ENCODE measurements around the gene MAP6. TPM values are rescaled to one million over a fixed set of nuclear protein-coding genes. Genes with fewer than 3 reads are reported as not detected.

The MAP6 gene
- total and polyA plus RNA-seq, 2 of the 13 experiments (the other 11 are each of a cell fraction or from before 2014, with no cell fraction given): 0.04 TPM; not detected in 1

DNA sequence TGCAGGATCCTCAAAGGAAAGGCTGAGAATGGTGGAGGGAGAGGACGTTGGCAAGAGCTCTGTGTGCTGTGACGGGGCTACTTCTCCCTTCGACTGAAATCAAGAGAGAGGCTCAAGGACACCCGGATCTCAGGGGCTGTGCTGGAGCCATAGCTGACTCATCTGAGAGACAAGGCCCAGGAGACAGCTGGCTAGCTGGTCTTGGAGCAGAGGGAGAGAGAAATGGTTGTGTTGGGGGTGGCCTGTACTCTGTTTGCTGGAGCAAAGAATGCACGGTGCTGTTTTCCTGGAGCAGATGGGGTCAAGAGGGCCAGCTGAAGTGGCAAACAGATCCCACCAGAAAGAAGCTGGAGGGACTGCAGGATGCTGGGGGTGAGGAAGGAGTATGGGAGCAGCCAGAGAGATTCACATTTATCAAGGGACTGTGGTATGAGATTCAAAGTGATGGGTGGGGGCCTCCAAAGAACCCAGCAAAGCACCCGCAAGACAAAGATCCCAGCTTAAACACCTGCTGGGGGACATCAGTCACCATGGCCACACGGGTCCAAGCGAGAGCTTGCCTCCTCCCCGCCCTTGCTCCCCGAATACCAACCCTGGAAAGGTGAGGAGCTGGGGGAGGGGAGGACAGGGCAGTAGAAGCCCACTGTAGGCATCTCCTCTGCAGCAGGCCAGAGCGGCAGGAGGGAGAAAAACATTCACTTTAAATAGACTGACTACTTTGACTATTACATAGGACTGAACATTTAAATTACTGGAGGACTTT, 40.8 kb downstream of the MAP6 start:
- POLR2A ChIA-PET: no interaction called here
- H3K36me3 ChIP-seq (replicated peaks in 1 of 2; ENCODE audit: control insufficient read depth in 1 of 2, insufficient read depth in 2 of 2, low read length in 2 of 2): no peaks in the 10 kb centered on the region
- in situ Hi-C loops (cut with HindIII; ENCODE audit: extremely low pct_ligation_motif_present, low pct_unique_long_range_greater_than_20kb): no loop called here
- intact Hi-C loops (cut with micrococcal nuclease; ENCODE audit: unreplicated experiment): no loop called here
- no peak overlapping the region for H2AFZ ChIP-seq (ENCODE audit: low read length)
- peaks cover 4 to 30% of the 10 kb centered on the region in 2 experiments; a peak in 4 of 5 replicates for H3K27me3 ChIP-seq (ENCODE audit: control insufficient read depth in 1 of 2, insufficient read depth in 2 of 2, low read length in 2 of 2)
- WGBS (ENCODE audit: low lambda C conversion rate): 29% methylated on average over 11 of the region's 11 CpGs
- H3K9ac ChIP-seq (ENCODE audit: insufficient read depth, low read depth, low read length): no peak overlapping the region
- TF ChIP-seq TAF15 (IDR thresholded peaks at IDR 0.05; ENCODE audit: low read depth, low read length, poor library complexity, severe bottlenecking) (no peak), ZNF12 (CRISPR knock-in tag; IDR thresholded peaks at IDR 0.05) (no peak), AGO1 (IDR thresholded peaks at IDR 0.05; ENCODE audit: low read depth, low read length, poor library complexity, severe bottlenecking) (no peak), ZNF350 (CRISPR knock-in tag; IDR thresholded peaks at IDR 0.05; ENCODE audit: borderline replicate concordance, low read depth) (no peak), ZKSCAN1 (IDR thresholded peaks at IDR 0.05; ENCODE audit: low read length) (no peak), ZBTB7A (CRISPR knock-in tag; IDR thresholded peaks at IDR 0.05) (no peak), GABPA (IDR thresholded peaks at IDR 0.05; ENCODE audit: low read depth, low read length) (no peak), GABPA (CRISPR knock-in tag; IDR thresholded peaks at IDR 0.05; ENCODE audit: low read depth) (no peak), HMG20A (CRISPR knock-in tag; IDR thresholded peaks at IDR 0.05; ENCODE audit: borderline replicate concordance) (no peak), RAD21 (CRISPR knock-in tag; IDR thresholded peaks at IDR 0.05) (no peak), ZNF235 (CRISPR knock-in tag; IDR thresholded peaks at IDR 0.05; ENCODE audit: borderline replicate concordance) (no peak), CCDC6 (CRISPR knock-in tag; IDR thresholded peaks at IDR 0.05) (no peak)
- TF ChIP-seq, protein P1, sequence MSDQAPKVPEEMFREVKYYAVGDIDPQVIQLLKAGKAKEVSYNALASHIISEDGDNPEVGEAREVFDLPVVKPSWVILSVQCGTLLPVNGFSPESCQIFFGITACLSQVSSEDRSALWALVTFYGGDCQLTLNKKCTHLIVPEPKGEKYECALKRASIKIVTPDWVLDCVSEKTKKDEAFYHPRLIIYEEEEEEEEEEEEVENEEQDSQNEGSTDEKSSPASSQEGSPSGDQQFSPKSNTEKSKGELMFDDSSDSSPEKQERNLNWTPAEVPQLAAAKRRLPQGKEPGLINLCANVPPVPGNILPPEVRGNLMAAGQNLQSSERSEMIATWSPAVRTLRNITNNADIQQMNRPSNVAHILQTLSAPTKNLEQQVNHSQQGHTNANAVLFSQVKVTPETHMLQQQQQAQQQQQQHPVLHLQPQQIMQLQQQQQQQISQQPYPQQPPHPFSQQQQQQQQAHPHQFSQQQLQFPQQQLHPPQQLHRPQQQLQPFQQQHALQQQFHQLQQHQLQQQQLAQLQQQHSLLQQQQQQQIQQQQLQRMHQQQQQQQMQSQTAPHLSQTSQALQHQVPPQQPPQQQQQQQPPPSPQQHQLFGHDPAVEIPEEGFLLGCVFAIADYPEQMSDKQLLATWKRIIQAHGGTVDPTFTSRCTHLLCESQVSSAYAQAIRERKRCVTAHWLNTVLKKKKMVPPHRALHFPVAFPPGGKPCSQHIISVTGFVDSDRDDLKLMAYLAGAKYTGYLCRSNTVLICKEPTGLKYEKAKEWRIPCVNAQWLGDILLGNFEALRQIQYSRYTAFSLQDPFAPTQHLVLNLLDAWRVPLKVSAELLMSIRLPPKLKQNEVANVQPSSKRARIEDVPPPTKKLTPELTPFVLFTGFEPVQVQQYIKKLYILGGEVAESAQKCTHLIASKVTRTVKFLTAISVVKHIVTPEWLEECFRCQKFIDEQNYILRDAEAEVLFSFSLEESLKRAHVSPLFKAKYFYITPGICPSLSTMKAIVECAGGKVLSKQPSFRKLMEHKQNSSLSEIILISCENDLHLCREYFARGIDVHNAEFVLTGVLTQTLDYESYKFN (CRISPR knock-in tag; conservative IDR thresholded peaks at IDR 0.05): no peak
- TF ChIP-seq, protein P2, sequence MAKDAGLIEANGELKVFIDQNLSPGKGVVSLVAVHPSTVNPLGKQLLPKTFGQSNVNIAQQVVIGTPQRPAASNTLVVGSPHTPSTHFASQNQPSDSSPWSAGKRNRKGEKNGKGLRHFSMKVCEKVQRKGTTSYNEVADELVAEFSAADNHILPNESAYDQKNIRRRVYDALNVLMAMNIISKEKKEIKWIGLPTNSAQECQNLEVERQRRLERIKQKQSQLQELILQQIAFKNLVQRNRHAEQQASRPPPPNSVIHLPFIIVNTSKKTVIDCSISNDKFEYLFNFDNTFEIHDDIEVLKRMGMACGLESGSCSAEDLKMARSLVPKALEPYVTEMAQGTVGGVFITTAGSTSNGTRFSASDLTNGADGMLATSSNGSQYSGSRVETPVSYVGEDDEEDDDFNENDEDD (CRISPR knock-in tag; IDR thresholded peaks at IDR 0.05; ENCODE audit: borderline replicate concordance): no peak
- TF ChIP-seq, protein P3, sequence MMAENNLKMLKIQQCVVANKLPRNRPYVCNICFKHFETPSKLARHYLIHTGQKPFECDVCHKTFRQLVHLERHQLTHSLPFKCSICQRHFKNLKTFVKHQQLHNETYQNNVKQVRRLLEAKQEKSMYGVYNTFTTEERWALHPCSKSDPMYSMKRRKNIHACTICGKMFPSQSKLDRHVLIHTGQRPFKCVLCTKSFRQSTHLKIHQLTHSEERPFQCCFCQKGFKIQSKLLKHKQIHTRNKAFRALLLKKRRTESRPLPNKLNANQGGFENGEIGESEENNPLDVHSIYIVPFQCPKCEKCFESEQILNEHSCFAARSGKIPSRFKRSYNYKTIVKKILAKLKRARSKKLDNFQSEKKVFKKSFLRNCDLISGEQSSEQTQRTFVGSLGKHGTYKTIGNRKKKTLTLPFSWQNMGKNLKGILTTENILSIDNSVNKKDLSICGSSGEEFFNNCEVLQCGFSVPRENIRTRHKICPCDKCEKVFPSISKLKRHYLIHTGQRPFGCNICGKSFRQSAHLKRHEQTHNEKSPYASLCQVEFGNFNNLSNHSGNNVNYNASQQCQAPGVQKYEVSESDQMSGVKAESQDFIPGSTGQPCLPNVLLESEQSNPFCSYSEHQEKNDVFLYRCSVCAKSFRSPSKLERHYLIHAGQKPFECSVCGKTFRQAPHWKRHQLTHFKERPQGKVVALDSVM (CRISPR knock-in tag; IDR thresholded peaks at IDR 0.05): no peak
- TF ChIP-seq, protein P4, sequence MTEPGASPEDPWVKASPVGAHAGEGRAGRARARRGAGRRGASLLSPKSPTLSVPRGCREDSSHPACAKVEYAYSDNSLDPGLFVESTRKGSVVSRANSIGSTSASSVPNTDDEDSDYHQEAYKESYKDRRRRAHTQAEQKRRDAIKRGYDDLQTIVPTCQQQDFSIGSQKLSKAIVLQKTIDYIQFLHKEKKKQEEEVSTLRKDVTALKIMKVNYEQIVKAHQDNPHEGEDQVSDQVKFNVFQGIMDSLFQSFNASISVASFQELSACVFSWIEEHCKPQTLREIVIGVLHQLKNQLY (CRISPR knock-in tag; IDR thresholded peaks at IDR 0.05): no peak
- no peaks in the 10 kb centered on the region for H3K79me2 ChIP-seq (ENCODE audit: insufficient read depth, low read length)
- H3K9me3 ChIP-seq (ENCODE audit: low read length): no peaks in the 10 kb centered on the region
- CTCF ChIA-PET (ENCODE audit: low intra/inter-chr PET ratio, low total read pairs): no interaction called here
- no peak overlapping the region for H3K27ac ChIP-seq (ENCODE audit: extremely low read length, insufficient read depth, low read length)
- H3K4me3 ChIP-seq (replicated peaks in 1 of 3; ENCODE audit: insufficient read depth in 1 of 3, low read depth in 2 of 3, low read length in 3 of 3): no peak overlapping the region
- ATAC-seq: no peak; the same call in 2 of the 3 replicates
- no peaks in the 10 kb centered on the region for H4K20me1 ChIP-seq (ENCODE audit: insufficient read depth, low read length)
- no peak for FAIRE-seq
- DNase-seq (ENCODE audit: low spot score): no peak
- no peaks in the 10 kb centered on the region for H3K4me1 ChIP-seq (ENCODE audit: insufficient read depth, low read length)
- BruUV-seq (replicated peaks): no TSS peak
- H3K4me2 ChIP-seq (ENCODE audit: low read depth, low read length): no peak overlapping the region
